ENCODE measurements around the gene TXNIP.
"Not testable (repeated sequence)": the region's sequence is repeated elsewhere in the genome, so short reads cannot be mapped to it uniquely, and the experiment has no call there.

Gene TXNIP

GRCh38 chr1:145996433-145997015, at the start of gene TXNIP:
TXNIP (minus strand) TSS chr1:145996579; CDS start chr1:145996266, 313 bp downstream.
- peaks cover 40% of the 10 kb centered on the region for H3K4me1 ChIP-seq (ENCODE audit: control insufficient read depth, insufficient read depth, low read length, unreplicated experiment)
- H3K36me3 ChIP-seq (ENCODE audit: insufficient read depth, low read length), result peaks cover 34% of the 10 kb centered on the region
- H2AFZ ChIP-seq (ENCODE audit: low read length, unreplicated experiment), result peak within 1 kb of the TSS; percentile 36
- peaks cover 37% of the 10 kb centered on the region for H3K79me2 ChIP-seq (ENCODE audit: control insufficient read depth, insufficient read depth, low read length, unreplicated experiment)
- peak within 1 kb of the TSS; percentile 85 for H3K4me3 ChIP-seq (ENCODE audit: low read depth, low read length)
- no peaks in the 10 kb centered on the region for H3K27me3 ChIP-seq (ENCODE audit: insufficient read depth, low read length)
- H3K27ac ChIP-seq (ENCODE audit: low read depth, low read length), result peak within 1 kb of the TSS; percentile 76

GRCh38 chr1:146039844-146040194, 43.4 kb upstream of the TXNIP start:
- no peaks in the 10 kb centered on the region for H3K79me2 ChIP-seq (ENCODE audit: control insufficient read depth, insufficient read depth, low read length, unreplicated experiment)
- peaks cover 6% of the 10 kb centered on the region for H3K4me1 ChIP-seq (ENCODE audit: control insufficient read depth, insufficient read depth, low read length, unreplicated experiment)
- H3K27me3 ChIP-seq (ENCODE audit: insufficient read depth, low read length), result no peaks in the 10 kb centered on the region
- no peaks in the 10 kb centered on the region for H3K36me3 ChIP-seq (ENCODE audit: insufficient read depth, low read length)
- no peak overlapping the region for H3K27ac ChIP-seq (ENCODE audit: low read depth, low read length)
- no peak overlapping the region for H2AFZ ChIP-seq (ENCODE audit: low read length, unreplicated experiment)
- H3K4me3 ChIP-seq (ENCODE audit: low read depth, low read length), result no peak overlapping the region

GRCh38 chr1:146036965-146037646, 40.7 kb upstream of the TXNIP start:
- Histone ChIP-seq H3K79me2 (ENCODE audit: control insufficient read depth, insufficient read depth, low read length, unreplicated experiment) (no peaks in the 10 kb centered on the region), H3K27ac (ENCODE audit: low read depth, low read length) (peak overlapping the region; percentile 66), H3K27me3 (ENCODE audit: insufficient read depth, low read length) (no peaks in the 10 kb centered on the region), H3K4me3 (ENCODE audit: low read depth, low read length) (peak overlapping the region; percentile 89), H3K4me1 (ENCODE audit: control insufficient read depth, insufficient read depth, low read length, unreplicated experiment) (peaks cover 9% of the 10 kb centered on the region), H3K36me3 (ENCODE audit: insufficient read depth, low read length) (no peaks in the 10 kb centered on the region), H2AFZ (ENCODE audit: low read length, unreplicated experiment) (peak overlapping the region; percentile 81)

- Histone ChIP-seq H3K4me1 (ENCODE audit: control insufficient read depth, insufficient read depth, low read length, unreplicated experiment) (peaks cover 9% of the 10 kb centered on the region), H3K4me3 (ENCODE audit: low read depth, low read length) (peak overlapping the region; percentile 89), H3K27me3 (ENCODE audit: insufficient read depth, low read length) (no peaks in the 10 kb centered on the region), H3K36me3 (ENCODE audit: insufficient read depth, low read length) (no peaks in the 10 kb centered on the region), H3K79me2 (ENCODE audit: control insufficient read depth, insufficient read depth, low read length, unreplicated experiment) (no peaks in the 10 kb centered on the region), H3K27ac (ENCODE audit: low read depth, low read length) (no peak overlapping the region), H2AFZ (ENCODE audit: low read length, unreplicated experiment) (peak overlapping the region; percentile 45)
Observed at GRCh38 chr1:146036241-146036964, 40.0 kb upstream of the TXNIP start.

GRCh38 chr1:146035048-146035423, 38.7 kb upstream of the TXNIP start:
- Histone ChIP-seq H3K4me3 (ENCODE audit: low read depth, low read length) (peak overlapping the region; percentile 52), H3K4me1 (ENCODE audit: control insufficient read depth, insufficient read depth, low read length, unreplicated experiment) (peaks cover 9% of the 10 kb centered on the region), H3K79me2 (ENCODE audit: control insufficient read depth, insufficient read depth, low read length, unreplicated experiment) (no peaks in the 10 kb centered on the region), H3K27ac (ENCODE audit: low read depth, low read length) (peak overlapping the region; percentile 46), H3K27me3 (ENCODE audit: insufficient read depth, low read length) (no peaks in the 10 kb centered on the region), H2AFZ (ENCODE audit: low read length, unreplicated experiment) (peak overlapping the region; percentile 83), H3K36me3 (ENCODE audit: insufficient read depth, low read length) (no peaks in the 10 kb centered on the region)

GRCh38 chr1:146032631-146033219, 36.3 kb upstream of the TXNIP start:
- Histone ChIP-seq H2AFZ (ENCODE audit: low read length, unreplicated experiment) (peak overlapping the region; percentile 76), H3K36me3 (ENCODE audit: insufficient read depth, low read length) (no peaks in the 10 kb centered on the region), H3K4me3 (ENCODE audit: low read depth, low read length) (no peak overlapping the region), H3K27ac (ENCODE audit: low read depth, low read length) (no peak overlapping the region), H3K27me3 (ENCODE audit: insufficient read depth, low read length) (no peaks in the 10 kb centered on the region), H3K4me1 (ENCODE audit: control insufficient read depth, insufficient read depth, low read length, unreplicated experiment) (peaks cover 9% of the 10 kb centered on the region), H3K79me2 (ENCODE audit: control insufficient read depth, insufficient read depth, low read length, unreplicated experiment) (no peaks in the 10 kb centered on the region)

GRCh38 chr1:146031476-146031875, 35.1 kb upstream of the TXNIP start:
- Histone ChIP-seq H3K79me2 (ENCODE audit: control insufficient read depth, insufficient read depth, low read length, unreplicated experiment) (no peaks in the 10 kb centered on the region), H3K27me3 (ENCODE audit: insufficient read depth, low read length) (no peaks in the 10 kb centered on the region), H3K4me1 (ENCODE audit: control insufficient read depth, insufficient read depth, low read length, unreplicated experiment) (peaks cover 7% of the 10 kb centered on the region), H2AFZ (ENCODE audit: low read length, unreplicated experiment) (no peak overlapping the region), H3K27ac (ENCODE audit: low read depth, low read length) (no peak overlapping the region), H3K36me3 (ENCODE audit: insufficient read depth, low read length) (no peaks in the 10 kb centered on the region), H3K4me3 (ENCODE audit: low read depth, low read length) (no peak overlapping the region)

- H3K79me2 ChIP-seq (ENCODE audit: control insufficient read depth, insufficient read depth, low read length, unreplicated experiment), result no peaks in the 10 kb centered on the region
- no peaks in the 10 kb centered on the region for H3K27me3 ChIP-seq (ENCODE audit: insufficient read depth, low read length)
- no peaks in the 10 kb centered on the region for H3K4me1 ChIP-seq (ENCODE audit: control insufficient read depth, insufficient read depth, low read length, unreplicated experiment)
- H2AFZ ChIP-seq (ENCODE audit: low read length, unreplicated experiment), result no peak overlapping the region
- H3K27ac ChIP-seq (ENCODE audit: low read depth, low read length), result no peak overlapping the region
- no peaks in the 10 kb centered on the region for H3K36me3 ChIP-seq (ENCODE audit: insufficient read depth, low read length)
- no peak overlapping the region for H3K4me3 ChIP-seq (ENCODE audit: low read depth, low read length)
Observed at GRCh38 chr1:146029117-146029516, 32.7 kb upstream of the TXNIP start.

- not testable (repeated sequence) for H3K4me1 ChIP-seq (ENCODE audit: control insufficient read depth, insufficient read depth, low read length, unreplicated experiment); H3K79me2 ChIP-seq (ENCODE audit: control insufficient read depth, insufficient read depth, low read length, unreplicated experiment); H3K4me3 ChIP-seq (ENCODE audit: low read depth, low read length); H3K27ac ChIP-seq (ENCODE audit: low read depth, low read length); H2AFZ ChIP-seq (ENCODE audit: low read length, unreplicated experiment); H3K27me3 ChIP-seq (ENCODE audit: insufficient read depth, low read length); H3K36me3 ChIP-seq (ENCODE audit: insufficient read depth, low read length)
Observed at GRCh38 chr1:146026650-146027049, 30.3 kb upstream of the TXNIP start.

- H3K27me3 ChIP-seq (ENCODE audit: insufficient read depth, low read length), result peaks cover 14% of the 10 kb centered on the region
- not testable (repeated sequence) for H3K36me3 ChIP-seq (ENCODE audit: insufficient read depth, low read length); H3K4me1 ChIP-seq (ENCODE audit: control insufficient read depth, insufficient read depth, low read length, unreplicated experiment); H3K27ac ChIP-seq (ENCODE audit: low read depth, low read length); H3K79me2 ChIP-seq (ENCODE audit: control insufficient read depth, insufficient read depth, low read length, unreplicated experiment); H3K4me3 ChIP-seq (ENCODE audit: low read depth, low read length); H2AFZ ChIP-seq (ENCODE audit: low read length, unreplicated experiment)
Observed at GRCh38 chr1:146025787-146026495, 29.6 kb upstream of the TXNIP start.
